NCI-H2196 (cell line): ENCODE data around the gene MAPKAPK2.
"Not testable (repeated sequence)": the region's sequence is repeated elsewhere in the genome, so short reads cannot be mapped to it uniquely, and the experiment has no call there.

Source experiments
- DNase-seq: peaks from one replicate; lab custom pipeline; 2025; ENCODE audit not compliant: unreplicated experiment; lab: John Stamatoyannopoulos, UW

Gene MAPKAPK2

GRCh38 chr1:206739411-206740076, 54.8 kb downstream of the MAPKAPK2 start:
- DNase-seq = peak; percentile 29

- no peak for DNase-seq
These were observed 56.5 kb downstream of the MAPKAPK2 start for GRCh38 chr1:206741142-206741701.

GRCh38 chr1:206742719-206743383, 58.1 kb downstream of the MAPKAPK2 start:
- DNase-seq = no peak

GRCh38 chr1:206744683-206745082, 60.0 kb downstream of the MAPKAPK2 start:
- no peak for DNase-seq

DNA sequence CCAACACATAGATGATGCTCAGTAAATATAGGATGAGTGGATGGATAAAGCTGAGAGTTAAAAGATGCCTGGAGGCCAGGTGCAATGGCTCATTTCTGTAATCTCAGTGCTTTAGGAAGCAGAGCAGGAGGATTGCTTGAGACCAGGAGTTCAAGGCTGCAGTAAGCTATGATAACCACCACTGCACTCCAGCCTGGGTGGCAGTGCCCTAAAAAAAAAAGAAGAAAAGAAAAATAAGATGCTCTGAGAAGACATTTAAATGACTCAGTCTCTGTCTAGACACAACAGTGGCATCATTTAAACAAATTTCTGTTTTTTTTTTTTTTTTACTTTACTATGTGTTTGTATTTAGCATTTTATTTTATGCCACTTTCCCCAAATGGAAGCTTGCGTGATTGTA, 60.6 kb downstream of the MAPKAPK2 start:
- DNase-seq = no peak

GRCh38 chr1:206748348-206749030, 63.8 kb downstream of the MAPKAPK2 start:
- DNase-seq = no peak

GRCh38 chr1:206751891-206752290, 67.2 kb downstream of the MAPKAPK2 start:
- no peak for DNase-seq

DNA sequence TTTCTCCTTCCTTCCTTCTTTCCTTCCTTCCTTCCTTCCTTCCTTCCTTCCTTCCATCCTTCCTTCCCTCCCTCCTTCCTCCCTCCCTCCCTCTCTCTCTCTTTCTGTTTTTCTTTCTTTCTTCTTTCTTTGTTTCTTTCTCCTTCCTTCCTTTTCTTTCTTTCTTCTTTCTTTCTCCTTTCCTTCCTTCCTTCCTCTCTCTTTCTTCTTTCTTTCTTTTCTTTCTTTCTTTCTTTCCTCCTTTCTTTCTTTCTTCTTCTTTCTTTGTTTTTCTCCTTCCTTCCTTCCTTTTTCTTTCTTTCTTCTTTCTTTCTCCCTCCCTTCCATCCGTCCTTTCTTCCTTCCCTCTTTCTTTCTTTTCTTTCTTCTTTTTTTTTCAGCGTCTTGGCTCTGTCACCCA, 67.8 kb downstream of the MAPKAPK2 start:
- no peak for DNase-seq

GRCh38 chr1:206753141-206753540, 68.4 kb downstream of the MAPKAPK2 start:
- DNase-seq = no peak

GRCh38 chr1:206754011-206754410, 69.3 kb downstream of the MAPKAPK2 start:
- no peak for DNase-seq

DNA sequence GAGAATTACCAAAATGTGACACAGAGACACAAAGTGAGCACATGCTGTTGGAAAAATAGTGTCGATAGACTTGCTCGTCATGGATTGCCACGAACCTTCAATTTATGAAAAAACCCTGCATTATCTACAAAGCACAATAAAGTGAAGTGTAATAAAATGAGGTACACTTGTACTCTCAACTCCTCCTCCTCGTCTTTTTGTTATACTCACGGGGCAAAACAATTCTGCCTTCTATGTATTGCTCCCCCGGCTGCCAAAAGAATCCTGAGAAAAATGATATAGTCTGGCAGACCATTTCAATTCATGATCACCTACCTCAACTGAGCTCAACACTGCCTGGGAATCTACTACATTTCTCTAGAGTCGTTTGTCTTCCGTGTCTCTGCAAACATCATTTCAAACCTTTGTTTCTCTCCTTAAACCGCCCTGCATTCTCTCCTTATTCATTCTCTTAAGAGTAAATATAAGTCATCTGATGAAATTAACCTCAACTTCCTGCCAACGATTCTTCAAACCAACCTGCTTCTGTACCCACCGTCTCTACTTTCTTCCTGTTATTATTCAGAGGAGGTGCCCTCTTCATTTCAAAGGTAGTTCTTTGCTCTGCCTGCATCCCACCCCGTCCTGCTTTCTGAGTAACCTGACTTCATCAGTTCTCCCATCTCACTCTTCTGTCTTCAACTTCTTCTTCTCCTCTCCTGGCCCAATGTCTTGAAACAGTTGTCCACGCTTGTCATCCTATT, 73.0 kb downstream of the MAPKAPK2 start:
- no peak for DNase-seq

- DNase-seq = no peak
These were observed 75.9 kb downstream of the MAPKAPK2 start for GRCh38 chr1:206760590-206760989.

GRCh38 chr1:206761159-206761768, 76.6 kb downstream of the MAPKAPK2 start:
- DNase-seq = no peak

GRCh38 chr1:206762741-206763364, 78.1 kb downstream of the MAPKAPK2 start:
- DNase-seq = not testable (repeated sequence)

GRCh38 chr1:206765771-206766170, 81.1 kb downstream of the MAPKAPK2 start:
- DNase-seq = not testable (repeated sequence)

GRCh38 chr1:206766251-206766856, 81.6 kb downstream of the MAPKAPK2 start:
- DNase-seq = no peak

DNA sequence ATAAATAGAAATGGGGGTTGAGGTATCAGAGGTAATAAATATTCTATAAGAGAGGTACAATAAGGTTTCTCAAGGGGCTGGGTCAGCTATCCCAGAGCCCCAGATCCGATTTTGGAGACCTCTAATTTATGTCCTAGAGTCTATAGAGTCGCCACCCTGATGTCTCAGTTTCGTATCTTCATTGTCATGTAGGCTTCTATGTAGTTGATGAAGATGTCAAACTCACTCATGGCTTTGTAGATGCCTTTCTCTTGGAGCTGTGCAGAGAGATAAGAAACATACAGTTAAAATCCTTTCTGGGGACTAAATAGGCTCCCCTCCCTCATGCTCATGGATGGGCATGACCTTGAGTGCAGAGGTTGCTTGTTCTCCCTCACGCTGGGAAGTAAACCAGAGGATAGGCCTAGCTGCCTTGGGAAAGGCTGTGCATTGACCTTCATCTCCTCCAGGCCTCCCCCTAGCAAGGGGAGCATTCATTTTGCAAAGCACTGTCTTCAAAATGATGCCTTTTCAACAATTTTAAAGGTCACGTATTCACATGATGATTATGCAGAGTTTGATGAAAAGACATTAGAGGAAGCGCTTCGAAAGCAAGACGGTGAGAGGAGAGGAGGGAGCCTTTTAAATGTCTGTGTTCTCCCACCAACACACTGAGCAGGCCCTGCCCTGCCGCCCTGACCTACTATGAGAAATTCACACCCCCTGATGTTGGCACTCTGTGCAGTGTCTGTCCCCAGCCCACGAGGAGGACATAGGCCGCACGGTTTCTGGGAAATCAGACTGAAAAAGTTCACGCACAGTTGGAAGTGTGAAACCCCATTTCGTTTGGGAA, 84.0 kb downstream of the MAPKAPK2 start:
- no peak for DNase-seq

GRCh38 chr1:206769304-206769731, 84.6 kb downstream of the MAPKAPK2 start:
- no peak for DNase-seq
